Activated B cell treated with CpG ODN at 0.5 μM for 24 hours (primary cell): Measurements from ENCODE around the gene UPK1A. TPM values are rescaled to one million over a fixed set of nuclear protein-coding genes. Genes with fewer than 3 reads are reported as not detected.
A peak's percentile ranks its signal among the peaks of the same experiment; 100 is the strongest.

Source experiments
- ATAC-seq: fragments of 200-7000 bp; cut with Tn5 transposase; one replicate; pipeline ENCODE4 v1.10.0; 2021; ENCODE audit warnings: low read depth, mild to moderate bottlenecking, moderate library complexity
- CTCF ChIA-PET: fragments of 350-600 bp; sonication (Branson Sonifier 250); formaldehyde crosslinking; loops from one replicate; lab custom pipeline; 2021; ENCODE audit warnings: antibody characterized with exemption; lab: Charles Lee
- POLR2A ChIA-PET: fragments of 350-600 bp; sonication (Branson Sonifier 250); formaldehyde crosslinking; loops from one replicate; lab custom pipeline; 2021; ENCODE audit warnings: antibody characterized with exemption; lab: Charles Lee
- DNase-seq: peaks from one replicate; pipeline ENCODE4 v3.0.0; 2022
- H3K27ac Mint-ChIP-seq: one replicate; pipeline ENCODE4 v1.8.0; 2020; ENCODE audit warnings: mixed read lengths
- H3K27me3 Mint-ChIP-seq: one replicate; pipeline ENCODE4 v1.8.0; 2021; ENCODE audit warnings: mixed read lengths
- H3K36me3 Mint-ChIP-seq: one replicate; pipeline ENCODE4 v1.8.0; 2021; ENCODE audit warnings: low read depth, mixed read lengths
- H3K4me1 Mint-ChIP-seq: one replicate; pipeline ENCODE4 v1.8.0; 2021; ENCODE audit warnings: mixed read lengths
- H3K4me3 Mint-ChIP-seq: one replicate; pipeline ENCODE4 v1.8.0; 2020; ENCODE audit warnings: mild to moderate bottlenecking, mixed read lengths
- H3K9me3 Mint-ChIP-seq: one replicate; pipeline ENCODE4 v1.8.0; 2020; ENCODE audit warnings: mixed read lengths
- CTCF ChIP-seq: fragments of 200-600 bp; IDR thresholded peaks from one replicate; pipeline ENCODE4 v1.8.0; 2022; ENCODE audit warnings: antibody characterized with exemption, mild to moderate bottlenecking
- intact Hi-C: fragments of 100-400 bp; cut with micrococcal nuclease; formaldehyde crosslinking; loops from one replicate; pipeline ENCODE4 v1.15.1; 2024
- total RNA-seq: library from RNA; stranded (reverse); gene quantifications from 2 replicates; pipeline ENCODE4 v1.2.3, GENCODE V29; 2022

Gene UPK1A
- total RNA-seq, 1 donor from 2014 or later: not detected

DNA sequence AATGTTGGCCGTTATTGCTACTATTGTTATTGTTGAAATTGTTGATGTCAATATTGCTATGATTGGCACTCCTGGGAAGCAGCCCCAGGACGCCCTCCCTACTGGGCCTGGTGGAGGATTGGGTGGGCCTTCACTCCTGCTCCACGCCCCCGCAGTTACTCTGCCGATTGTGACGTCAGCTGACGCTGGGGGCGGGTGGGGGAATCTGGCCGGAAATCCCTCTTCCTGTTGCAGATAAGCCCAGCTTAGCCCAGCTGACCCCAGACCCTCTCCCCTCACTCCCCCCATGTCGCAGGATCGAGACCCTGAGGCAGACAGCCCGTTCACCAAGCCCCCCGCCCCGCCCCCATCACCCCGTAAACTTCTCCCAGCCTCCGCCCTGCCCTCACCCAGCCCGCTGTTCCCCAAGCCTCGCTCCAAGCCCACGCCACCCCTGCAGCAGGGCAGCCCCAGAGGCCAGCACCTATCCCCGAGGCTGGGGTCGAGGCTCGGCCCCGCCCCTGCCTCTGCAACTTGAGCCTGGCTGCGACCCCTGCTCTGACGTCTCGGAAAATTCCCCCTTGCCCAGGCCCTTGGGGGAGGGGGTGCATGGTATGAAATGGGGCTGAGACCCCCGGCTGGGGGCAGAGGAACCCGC lies 24.7 kb upstream of the UPK1A start, which contains the start of gene ETV2:
Gene ETV2, plus strand, starts transcription at position 231 of the 637 bp plus-strand sequence. CDS start 716 bp downstream, outside the sequence.
- H3K4me1 Mint-ChIP-seq: peaks cover 27% of the 10 kb centered on the region
- POLR2A ChIA-PET: interaction anchor here (1.6 to 2.4 kb wide), 2 partner anchors 29 to 295 kb away, joined by 6 to 8 read pairs; partner anchors contain the start of genes FFAR1 and HAUS5
- no peak for TF ChIP-seq CTCF

DNA sequence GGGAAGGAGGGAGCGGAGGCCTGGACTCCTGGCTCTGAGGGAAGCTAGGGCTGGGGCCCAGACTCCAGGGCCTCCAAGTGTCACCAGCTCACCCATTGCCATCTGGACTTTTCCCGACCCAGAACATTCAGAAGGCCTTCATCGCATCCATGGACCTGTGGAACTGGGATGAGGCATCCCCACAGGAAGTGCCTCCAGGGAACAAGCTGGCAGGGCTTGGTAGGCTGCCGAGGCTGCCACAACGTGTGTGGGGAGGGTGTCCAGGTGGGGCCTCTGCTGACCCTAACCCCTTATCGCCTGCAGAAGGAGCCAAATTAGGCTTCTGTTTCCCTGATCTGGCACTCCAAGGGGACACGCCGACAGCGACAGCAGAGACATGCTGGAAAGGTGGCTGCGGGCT lies 24.0 kb upstream of the UPK1A start:
- H3K9me3 Mint-ChIP-seq: no peaks in the 10 kb centered on the region
- peak overlapping the region; percentile 86 for H3K4me3 Mint-ChIP-seq
- no peaks in the 10 kb centered on the region for H3K27me3 Mint-ChIP-seq
- H3K4me1 Mint-ChIP-seq: peaks cover 27% of the 10 kb centered on the region
- no peak for TF ChIP-seq CTCF
- no peak overlapping the region for H3K27ac Mint-ChIP-seq
- intact Hi-C loops: loop anchor here (5.0 to 10.0 kb wide), 3 partner anchors 95 to 472 kb away; partner anchors contain the start of genes OVOL3, POLR2I, TBCB and THAP8
- H3K36me3 Mint-ChIP-seq: peaks cover 10% of the 10 kb centered on the region
- ChIA-PET CTCF (interaction anchor here (0.8 kb wide), 1 partner anchor 30 kb away, joined by 3 read pairs; the partner anchor contains the start of gene HAUS5), POLR2A (interaction anchor here (0.7 to 2.4 kb wide), 5 partner anchors 13 to 372 kb away, joined by 4 to 8 read pairs (median 7); partner anchors contain the start of genes ALKBH6, FFAR1 and HAUS5)
- ATAC-seq (no peak), DNase-seq (no peak)

More for the DNA sequence above, 24.7 kb upstream of the UPK1A start, which contains the start of gene ETV2:
- Mint-ChIP-seq H3K36me3 (peaks cover 16% of the 10 kb centered on the region), H3K27ac (no peak within 1 kb of the TSS), H3K9me3 (no peaks in the 10 kb centered on the region), H3K27me3 (no peaks in the 10 kb centered on the region), H3K4me3 (peak within 1 kb of the TSS; percentile 86)
- CTCF ChIA-PET: no interaction called here
- intact Hi-C loops: loop anchor here (5.0 to 10.0 kb wide), 3 partner anchors 94 to 473 kb away; partner anchors contain the start of genes OVOL3, POLR2I, TBCB and THAP8
- DNase-seq (peak; percentile 25), ATAC-seq (no peak)

GRCh38 chr19:35642798-35643254 lies 23.5 kb upstream of the UPK1A start:
- H3K36me3 Mint-ChIP-seq: peaks cover 4% of the 10 kb centered on the region
- no peak for DNase-seq
- H3K27ac Mint-ChIP-seq: no peak overlapping the region
- no peaks in the 10 kb centered on the region for H3K9me3 Mint-ChIP-seq
- intact Hi-C loops: loop anchor here (1.0 to 10.0 kb wide), 4 partner anchors 31 to 472 kb away; partner anchors contain the start of genes HAUS5, OVOL3, POLR2I and TBCB
- ATAC-seq: no peak
- no peaks in the 10 kb centered on the region for H3K27me3 Mint-ChIP-seq
- peak overlapping the region; percentile 86 for H3K4me3 Mint-ChIP-seq
- peaks cover 30% of the 10 kb centered on the region for H3K4me1 Mint-ChIP-seq
- ChIA-PET CTCF (interaction anchor here (0.8 kb wide), 1 partner anchor 30 kb away, joined by 3 read pairs; the partner anchor contains the start of gene HAUS5), POLR2A (interaction anchor here (0.7 to 2.4 kb wide), 8 partner anchors 13 to 472 kb away, joined by 3 to 10 read pairs (median 7); partner anchors contain the start of genes ALKBH6, FFAR1, HAUS5 and POLR2I)
- no peak for TF ChIP-seq CTCF

GRCh38 chr19:35643255-35644205 lies 22.8 kb upstream of the UPK1A start:
- intact Hi-C loops: loop anchor here (1.0 to 10.0 kb wide), 7 partner anchors 15 to 471 kb away; partner anchors contain the start of genes HAUS5, IGFLR1, OVOL3 and POLR2I
- CTCF ChIA-PET: interaction anchor here (0.8 kb wide), 1 partner anchor 31 kb away, joined by 3 read pairs; the partner anchor contains the start of gene HAUS5
- TF ChIP-seq CTCF: no peak
- H3K27ac Mint-ChIP-seq: peak overlapping the region; percentile 78
- H3K9me3 Mint-ChIP-seq: no peaks in the 10 kb centered on the region
- peaks cover 37% of the 10 kb centered on the region for H3K4me1 Mint-ChIP-seq
- DNase-seq (peak; percentile 81), ATAC-seq (peak; percentile 47)
- no peaks in the 10 kb centered on the region for H3K27me3 Mint-ChIP-seq
- POLR2A ChIA-PET: interaction anchor here (0.6 to 2.4 kb wide), 15 partner anchors 14 to 472 kb away, joined by 3 to 19 read pairs (median 4); partner anchors contain the start of genes ALKBH6, FFAR1, HAUS5 and IGFLR1
- peaks cover 5% of the 10 kb centered on the region for H3K36me3 Mint-ChIP-seq
- H3K4me3 Mint-ChIP-seq: peak overlapping the region; percentile 86
